ENCODE results near the gene STK25.

STK25 gene

DNA sequence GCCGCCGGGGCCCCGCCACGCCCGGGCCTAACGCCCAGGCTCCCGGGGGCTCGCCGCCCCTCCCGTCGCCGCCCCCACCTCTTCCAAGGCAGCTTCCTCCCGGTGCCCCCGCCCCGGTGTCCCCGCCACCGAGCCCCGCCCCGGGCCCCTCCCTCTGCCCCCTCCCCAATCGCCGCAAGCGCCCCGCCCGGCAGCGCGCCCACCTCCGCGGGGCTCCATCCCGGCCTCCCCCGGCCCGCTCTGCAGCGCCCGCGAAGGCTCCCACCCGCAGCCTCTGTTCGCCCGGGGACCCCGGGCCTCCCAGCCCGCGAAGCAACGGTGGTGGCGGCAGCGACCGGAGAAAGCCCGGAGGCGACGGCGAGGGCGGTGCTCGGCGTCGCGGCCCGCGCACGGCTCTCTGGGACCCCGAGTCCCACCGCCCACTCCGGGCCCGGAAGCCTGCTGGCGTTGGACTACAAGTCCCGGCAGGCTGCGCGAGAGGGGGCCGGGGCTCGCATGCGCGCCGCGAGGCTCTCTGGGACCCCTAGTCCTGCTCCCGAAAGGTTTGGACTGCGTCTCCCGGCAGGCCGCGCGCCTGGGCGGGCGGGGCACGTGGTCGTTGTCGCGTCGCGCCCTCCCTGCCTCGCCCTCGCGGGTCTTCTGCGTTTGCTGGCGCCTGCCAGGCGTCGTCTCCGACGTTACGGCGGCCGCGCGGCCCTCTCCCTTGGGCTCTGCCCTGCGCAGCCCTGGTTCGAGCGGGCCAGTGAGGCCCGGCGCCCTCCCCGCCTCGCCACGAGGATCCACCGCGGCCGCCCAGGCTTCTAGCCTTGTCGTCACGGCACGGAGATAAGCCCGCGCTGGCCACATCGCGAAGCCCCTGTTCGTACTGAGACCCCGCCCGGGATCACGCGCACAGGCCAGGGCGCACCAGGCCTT lies at the start of gene STK25 (continued):
- TF ChIP-seq AEBP2 (tag by site-specific recombination; IDR thresholded peaks at IDR 0.05; ENCODE audit: borderline replicate concordance) = no peak
- TF ChIP-seq MZF1 (tag by site-specific recombination; IDR thresholded peaks at IDR 0.05; ENCODE audit: borderline replicate concordance) = no peak
- no peak for TF ChIP-seq ZNF19 (tag by site-specific recombination; IDR thresholded peaks at IDR 0.05; ENCODE audit: low read depth)
- TF ChIP-seq ZNF280D (tag by site-specific recombination; IDR thresholded peaks at IDR 0.05) = no peak
- no peak for TF ChIP-seq ZNF610 (tag by site-specific recombination; IDR thresholded peaks at IDR 0.05; ENCODE audit: borderline replicate concordance)
- TF ChIP-seq ZNF248 (tag by site-specific recombination; IDR thresholded peaks at IDR 0.05) = no peak
- no peak for TF ChIP-seq ZNF660 (tag by site-specific recombination; IDR thresholded peaks at IDR 0.05)
- no peak for TF ChIP-seq RBAK (tag by site-specific recombination; IDR thresholded peaks at IDR 0.05)
- no peak for TF ChIP-seq ZIC2 (tag by site-specific recombination; IDR thresholded peaks at IDR 0.05)
- TF ChIP-seq PRDM1 (tag by site-specific recombination; IDR thresholded peaks at IDR 0.05) = no peak
- TF ChIP-seq ZNF16 (tag by site-specific recombination; IDR thresholded peaks at IDR 0.05; ENCODE audit: low read depth) = no peak
- TF ChIP-seq, protein P1, sequence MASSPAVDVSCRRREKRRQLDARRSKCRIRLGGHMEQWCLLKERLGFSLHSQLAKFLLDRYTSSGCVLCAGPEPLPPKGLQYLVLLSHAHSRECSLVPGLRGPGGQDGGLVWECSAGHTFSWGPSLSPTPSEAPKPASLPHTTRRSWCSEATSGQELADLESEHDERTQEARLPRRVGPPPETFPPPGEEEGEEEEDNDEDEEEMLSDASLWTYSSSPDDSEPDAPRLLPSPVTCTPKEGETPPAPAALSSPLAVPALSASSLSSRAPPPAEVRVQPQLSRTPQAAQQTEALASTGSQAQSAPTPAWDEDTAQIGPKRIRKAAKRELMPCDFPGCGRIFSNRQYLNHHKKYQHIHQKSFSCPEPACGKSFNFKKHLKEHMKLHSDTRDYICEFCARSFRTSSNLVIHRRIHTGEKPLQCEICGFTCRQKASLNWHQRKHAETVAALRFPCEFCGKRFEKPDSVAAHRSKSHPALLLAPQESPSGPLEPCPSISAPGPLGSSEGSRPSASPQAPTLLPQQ (tag by site-specific recombination; IDR thresholded peaks at IDR 0.05) = peak; percentile 77
- no peak for TF ChIP-seq ZNF670 (tag by site-specific recombination; IDR thresholded peaks at IDR 0.05; ENCODE audit: low read depth)
- TF ChIP-seq ZNF184 (tag by site-specific recombination; IDR thresholded peaks at IDR 0.05) = no peak
- TF ChIP-seq ZFP41 (tag by site-specific recombination; IDR thresholded peaks at IDR 0.05; ENCODE audit: borderline replicate concordance) = no peak
- TF ChIP-seq ZNF404 (tag by site-specific recombination; IDR thresholded peaks at IDR 0.05) = no peak
- TF ChIP-seq ZNF521 (tag by site-specific recombination; IDR thresholded peaks at IDR 0.05) = no peak
- no peak for TF ChIP-seq ZNF473 (tag by site-specific recombination; IDR thresholded peaks at IDR 0.05)
- TF ChIP-seq SP7 (tag by site-specific recombination; IDR thresholded peaks at IDR 0.05) = no peak
- TF ChIP-seq BCL11A (tag by site-specific recombination; IDR thresholded peaks at IDR 0.05; ENCODE audit: low read depth) = no peak
- TF ChIP-seq, protein P2, sequence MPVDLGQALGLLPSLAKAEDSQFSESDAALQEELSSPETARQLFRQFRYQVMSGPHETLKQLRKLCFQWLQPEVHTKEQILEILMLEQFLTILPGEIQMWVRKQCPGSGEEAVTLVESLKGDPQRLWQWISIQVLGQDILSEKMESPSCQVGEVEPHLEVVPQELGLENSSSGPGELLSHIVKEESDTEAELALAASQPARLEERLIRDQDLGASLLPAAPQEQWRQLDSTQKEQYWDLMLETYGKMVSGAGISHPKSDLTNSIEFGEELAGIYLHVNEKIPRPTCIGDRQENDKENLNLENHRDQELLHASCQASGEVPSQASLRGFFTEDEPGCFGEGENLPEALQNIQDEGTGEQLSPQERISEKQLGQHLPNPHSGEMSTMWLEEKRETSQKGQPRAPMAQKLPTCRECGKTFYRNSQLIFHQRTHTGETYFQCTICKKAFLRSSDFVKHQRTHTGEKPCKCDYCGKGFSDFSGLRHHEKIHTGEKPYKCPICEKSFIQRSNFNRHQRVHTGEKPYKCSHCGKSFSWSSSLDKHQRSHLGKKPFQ (tag by site-specific recombination; IDR thresholded peaks at IDR 0.05) = no peak
- TF ChIP-seq, protein P3, sequence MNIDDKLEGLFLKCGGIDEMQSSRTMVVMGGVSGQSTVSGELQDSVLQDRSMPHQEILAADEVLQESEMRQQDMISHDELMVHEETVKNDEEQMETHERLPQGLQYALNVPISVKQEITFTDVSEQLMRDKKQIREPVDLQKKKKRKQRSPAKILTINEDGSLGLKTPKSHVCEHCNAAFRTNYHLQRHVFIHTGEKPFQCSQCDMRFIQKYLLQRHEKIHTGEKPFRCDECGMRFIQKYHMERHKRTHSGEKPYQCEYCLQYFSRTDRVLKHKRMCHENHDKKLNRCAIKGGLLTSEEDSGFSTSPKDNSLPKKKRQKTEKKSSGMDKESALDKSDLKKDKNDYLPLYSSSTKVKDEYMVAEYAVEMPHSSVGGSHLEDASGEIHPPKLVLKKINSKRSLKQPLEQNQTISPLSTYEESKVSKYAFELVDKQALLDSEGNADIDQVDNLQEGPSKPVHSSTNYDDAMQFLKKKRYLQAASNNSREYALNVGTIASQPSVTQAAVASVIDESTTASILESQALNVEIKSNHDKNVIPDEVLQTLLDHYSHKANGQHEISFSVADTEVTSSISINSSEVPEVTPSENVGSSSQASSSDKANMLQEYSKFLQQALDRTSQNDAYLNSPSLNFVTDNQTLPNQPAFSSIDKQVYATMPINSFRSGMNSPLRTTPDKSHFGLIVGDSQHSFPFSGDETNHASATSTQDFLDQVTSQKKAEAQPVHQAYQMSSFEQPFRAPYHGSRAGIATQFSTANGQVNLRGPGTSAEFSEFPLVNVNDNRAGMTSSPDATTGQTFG (tag by site-specific recombination; IDR thresholded peaks at IDR 0.05; ENCODE audit: borderline replicate concordance) = no peak
- TF ChIP-seq SETDB1 (IDR thresholded peaks at IDR 0.05; ENCODE audit: insufficient read length, low read length) = peak; percentile 84
- TF ChIP-seq, protein P4, sequence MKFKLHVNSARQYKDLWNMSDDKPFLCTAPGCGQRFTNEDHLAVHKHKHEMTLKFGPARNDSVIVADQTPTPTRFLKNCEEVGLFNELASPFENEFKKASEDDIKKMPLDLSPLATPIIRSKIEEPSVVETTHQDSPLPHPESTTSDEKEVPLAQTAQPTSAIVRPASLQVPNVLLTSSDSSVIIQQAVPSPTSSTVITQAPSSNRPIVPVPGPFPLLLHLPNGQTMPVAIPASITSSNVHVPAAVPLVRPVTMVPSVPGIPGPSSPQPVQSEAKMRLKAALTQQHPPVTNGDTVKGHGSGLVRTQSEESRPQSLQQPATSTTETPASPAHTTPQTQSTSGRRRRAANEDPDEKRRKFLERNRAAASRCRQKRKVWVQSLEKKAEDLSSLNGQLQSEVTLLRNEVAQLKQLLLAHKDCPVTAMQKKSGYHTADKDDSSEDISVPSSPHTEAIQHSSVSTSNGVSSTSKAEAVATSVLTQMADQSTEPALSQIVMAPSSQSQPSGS (tag by site-specific recombination; IDR thresholded peaks at IDR 0.05; ENCODE audit: low read depth) = no peak
- TF ChIP-seq ZBTB1 (tag by site-specific recombination; IDR thresholded peaks at IDR 0.05) = no peak
- no peak for TF ChIP-seq ZNF311 (tag by site-specific recombination; IDR thresholded peaks at IDR 0.05; ENCODE audit: borderline replicate concordance)
- TF ChIP-seq TRIM28 (IDR thresholded peaks at IDR 0.05; ENCODE audit: borderline replicate concordance, low read length) = no peak; the same call in 1 of the 2 replicates
- peak; percentile 64 for TF ChIP-seq SP2 (tag by site-specific recombination; IDR thresholded peaks at IDR 0.05)
